GM19099 (cell line): Measurements from ENCODE around the gene CMIP.

ENCODE experiments used
- POLR2A ChIP-seq: IDR thresholded peaks from 3 replicates; pipeline ENCODE4 v1.6.1; 2011; ENCODE audit warnings: low read depth; ENCODE audit not compliant: insufficient read length; ENCODE audit errors: extremely low read depth

The CMIP gene

DNA sequence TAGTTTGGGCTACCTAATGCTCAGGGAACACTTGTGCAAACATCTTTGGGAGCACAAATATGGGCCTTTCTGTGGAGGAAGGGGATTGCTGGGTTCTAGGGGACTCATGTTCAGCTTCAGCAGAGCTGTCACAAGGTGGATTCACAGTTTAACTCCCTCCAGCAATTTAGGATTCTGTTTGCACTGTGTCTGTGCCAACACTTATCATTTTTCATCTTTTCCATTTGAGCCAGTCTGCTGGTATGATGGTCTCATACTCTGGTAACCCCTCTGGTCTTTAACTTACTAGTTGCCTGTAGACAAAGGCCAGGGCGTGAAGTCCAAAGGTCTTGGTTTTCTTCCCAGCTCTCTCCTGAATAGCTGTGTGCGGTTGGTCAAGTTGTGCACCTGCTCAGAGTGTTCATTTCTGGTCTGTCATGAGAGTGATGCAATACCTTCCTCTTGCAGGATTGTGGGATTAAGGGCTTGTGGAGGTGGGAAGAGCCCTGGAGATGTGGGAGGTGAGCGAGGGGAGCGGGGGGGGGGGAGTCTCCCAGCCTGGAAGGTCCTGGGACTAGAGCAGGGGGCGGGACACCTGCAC, 152.6 kb downstream of the CMIP start:
- TF ChIP-seq POLR2A = no peak

DNA sequence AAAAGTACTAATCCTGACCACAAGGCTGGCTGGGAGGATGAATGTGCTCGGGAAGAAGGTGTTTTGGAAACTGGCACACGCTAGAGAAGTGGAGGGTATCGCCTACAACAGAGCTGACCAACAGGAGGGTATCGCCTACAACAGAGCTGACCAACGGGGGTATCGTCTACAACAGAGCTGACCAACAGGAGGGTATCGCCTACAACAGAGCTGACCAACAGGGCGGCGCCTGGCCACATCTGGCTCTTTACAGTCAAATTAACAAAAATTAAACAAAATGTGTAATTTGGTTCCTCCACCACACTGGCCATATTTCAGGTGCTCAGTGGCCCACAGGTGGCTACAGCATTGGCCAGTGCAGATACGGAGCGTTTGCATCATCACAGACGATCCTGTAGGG, 153.5 kb downstream of the CMIP start:
- TF ChIP-seq POLR2A = no peak

DNA sequence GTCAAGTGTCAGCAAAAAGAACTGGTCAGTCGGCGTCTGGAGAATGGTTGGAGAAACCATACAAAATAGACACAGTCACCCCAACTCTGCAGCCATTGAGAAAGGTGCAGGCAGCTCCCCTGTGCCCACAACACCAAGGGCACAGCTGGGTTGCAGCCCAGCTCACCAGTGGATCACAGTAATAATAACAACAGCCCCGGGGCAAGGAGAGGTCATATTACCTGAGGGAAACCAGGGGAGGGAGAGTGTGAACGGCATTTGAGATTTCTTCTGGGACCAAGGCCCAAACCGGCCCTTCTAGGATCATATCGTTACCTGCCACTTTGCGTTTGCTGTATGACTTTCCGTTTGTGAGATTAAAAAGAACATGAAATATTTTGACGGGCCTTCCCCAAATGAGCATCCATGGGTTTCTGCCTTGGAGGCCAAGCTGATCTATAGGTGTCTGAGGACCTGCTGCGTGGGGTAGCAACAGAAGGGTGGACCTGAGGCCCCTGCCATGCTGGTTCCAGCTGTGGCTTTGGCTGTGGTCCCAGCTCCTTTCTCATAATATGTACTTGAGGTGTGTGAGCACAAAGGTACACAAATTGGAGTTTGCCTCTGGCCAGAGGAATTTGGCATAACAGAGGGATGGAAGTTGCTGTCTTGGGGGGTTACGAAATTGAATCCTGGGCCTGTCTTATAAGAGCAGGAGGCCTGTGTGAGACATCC, 154.6 kb downstream of the CMIP start:
- no peak for TF ChIP-seq POLR2A

DNA sequence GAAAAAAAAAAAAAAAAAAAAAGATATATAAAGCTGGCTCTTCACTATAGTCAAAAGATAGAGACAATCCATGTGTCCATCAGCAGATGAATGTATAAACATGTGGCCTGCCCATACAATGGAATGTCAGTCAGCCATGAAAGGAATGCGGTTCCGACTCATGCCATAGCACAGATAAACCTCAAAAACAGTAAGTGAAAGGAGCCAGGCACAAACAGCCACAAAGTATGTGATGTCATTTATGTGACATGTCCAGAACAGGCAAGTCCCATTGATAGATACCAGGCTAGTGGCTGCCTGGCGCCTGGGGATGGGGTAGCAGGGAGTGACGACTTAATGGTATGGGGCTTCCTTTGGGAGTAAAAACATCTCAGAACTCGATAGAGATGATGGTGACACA, 155.7 kb downstream of the CMIP start:
- no peak for TF ChIP-seq POLR2A

DNA sequence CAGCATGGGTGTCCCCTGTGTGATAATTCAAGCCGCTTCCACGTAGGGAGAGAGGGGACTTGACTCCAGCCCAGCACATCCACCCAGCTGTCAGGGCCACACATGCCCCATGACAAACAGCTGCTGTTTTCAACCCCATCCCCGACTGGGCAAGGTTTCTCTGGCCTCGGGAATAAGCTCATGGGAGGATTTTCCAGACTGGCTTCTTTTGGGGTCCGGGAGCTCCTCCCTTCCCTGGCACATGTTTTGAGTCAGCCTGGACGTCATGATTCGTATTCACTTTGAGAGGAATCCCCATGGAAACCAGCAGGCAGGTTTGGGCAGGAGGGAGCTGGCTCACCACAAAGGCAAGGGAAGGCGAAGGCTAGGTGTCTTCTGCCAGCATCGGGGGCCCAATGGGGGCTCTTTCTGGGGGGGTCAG, 156.4 kb downstream of the CMIP start:
- no peak for TF ChIP-seq POLR2A

DNA sequence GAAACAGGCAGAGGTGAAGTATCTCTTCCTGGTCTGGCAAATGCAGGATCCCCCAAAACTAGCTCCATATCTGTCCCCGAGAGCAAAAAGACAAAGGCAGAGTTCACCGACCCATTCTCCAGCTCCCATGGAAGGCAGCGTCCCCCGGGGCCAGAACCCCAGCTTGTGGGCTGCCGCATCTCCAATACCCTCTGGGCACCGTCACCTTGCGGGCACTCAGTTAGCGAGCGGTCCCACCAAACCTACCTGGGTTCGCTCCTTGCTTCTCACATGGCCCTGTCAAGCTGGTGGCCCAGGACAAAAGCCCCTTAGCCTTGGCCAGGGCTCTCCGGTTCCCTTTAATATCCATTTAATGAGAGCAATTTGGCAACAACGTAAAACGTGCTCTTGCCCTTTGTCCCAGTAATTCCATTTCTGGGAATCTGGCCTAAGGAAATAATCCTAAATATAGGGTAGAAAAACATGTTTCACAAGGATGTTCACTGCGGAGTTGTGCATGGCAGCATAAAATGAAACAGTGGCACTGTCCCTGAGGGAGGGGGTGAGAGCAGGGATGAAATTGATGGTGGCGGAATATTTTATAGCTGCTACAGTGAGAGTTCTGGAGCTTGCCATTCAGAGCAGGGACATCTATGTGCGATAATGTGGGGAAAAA, 157.1 kb downstream of the CMIP start:
- no peak for TF ChIP-seq POLR2A

DNA sequence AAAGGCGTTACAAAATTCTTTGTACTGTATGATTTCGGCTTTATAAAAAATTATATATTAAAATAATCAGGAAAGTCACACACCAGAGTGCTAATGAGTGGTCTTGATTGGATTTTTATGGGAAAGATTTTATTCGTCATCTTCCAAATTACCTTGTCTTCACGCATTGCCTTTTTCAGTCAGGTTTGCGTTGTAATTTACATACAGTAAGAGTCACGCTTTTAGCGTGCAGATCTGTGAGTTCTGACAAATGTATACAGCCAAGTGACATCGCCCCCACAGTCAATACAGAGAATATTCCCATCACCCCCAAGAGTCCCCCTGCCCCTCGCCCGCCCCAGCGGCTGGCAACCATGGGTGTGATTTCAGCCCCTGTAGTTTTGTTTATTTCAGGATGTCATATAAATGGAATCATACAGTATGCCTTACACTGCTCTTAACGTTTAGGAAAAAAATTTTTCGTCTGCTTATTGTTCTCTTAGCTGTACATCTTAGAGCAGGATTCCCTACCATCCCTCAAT, 157.7 kb downstream of the CMIP start:
- no peak for TF ChIP-seq POLR2A

DNA sequence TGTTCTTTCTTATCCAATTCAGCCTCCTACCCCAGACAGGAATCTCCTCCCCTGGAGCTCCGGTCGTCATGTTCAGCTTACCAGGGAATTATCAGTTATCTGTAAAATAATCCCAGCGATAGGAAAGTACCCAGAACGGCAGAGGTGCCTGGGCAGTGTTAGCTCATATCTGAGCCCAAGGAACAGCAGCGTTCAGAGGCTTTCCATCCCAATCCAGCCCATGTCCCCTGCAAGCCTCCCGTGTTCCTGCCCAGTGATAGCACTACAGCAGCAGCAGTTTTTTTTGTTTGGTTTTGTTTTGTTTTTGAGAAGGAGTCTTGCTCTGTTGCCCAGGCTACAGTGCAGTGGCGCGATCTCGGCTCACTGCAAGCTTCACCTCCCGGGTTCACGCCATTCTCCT, 158.2 kb downstream of the CMIP start:
- no peak for TF ChIP-seq POLR2A

DNA sequence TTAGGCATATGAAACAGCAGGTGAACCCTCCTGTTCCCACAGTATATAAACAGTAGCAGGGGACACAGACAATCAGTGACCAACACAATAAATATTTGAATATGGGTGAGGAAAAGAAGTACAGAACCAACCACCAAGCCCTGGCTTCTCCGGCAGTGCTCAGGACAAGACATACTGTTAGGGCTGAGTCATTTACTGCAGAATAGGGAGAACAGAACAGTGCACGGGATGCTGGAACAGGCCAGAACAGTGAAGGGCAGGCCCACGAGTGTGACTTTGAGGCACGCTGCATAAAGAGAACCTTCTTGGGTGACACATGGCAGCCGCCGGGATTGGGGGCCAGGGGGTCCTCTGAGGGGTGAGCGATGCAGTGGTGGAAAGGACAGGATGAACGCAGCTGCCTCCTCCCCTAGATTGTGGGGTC, 160.4 kb downstream of the CMIP start:
- no peak for TF ChIP-seq POLR2A

DNA sequence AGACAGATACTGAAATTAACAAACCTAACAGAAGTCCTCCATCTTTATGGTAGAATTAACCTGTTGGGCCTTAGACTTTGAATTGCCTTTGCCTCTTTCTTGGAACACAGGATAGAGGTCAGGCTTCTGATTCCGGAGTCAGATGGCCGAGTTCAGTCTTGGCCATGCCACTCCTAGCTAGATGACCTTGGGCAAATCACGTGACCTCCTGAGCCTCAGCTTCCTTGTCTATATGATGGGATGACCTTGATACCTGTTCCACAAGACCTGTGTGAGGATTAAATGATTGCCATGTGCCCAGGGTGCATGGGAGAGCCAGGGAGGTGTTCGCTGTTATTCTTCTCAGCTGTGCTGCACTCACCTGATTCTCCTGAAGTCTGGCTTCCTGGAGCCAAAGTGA, 161.4 kb downstream of the CMIP start:
- no peak for TF ChIP-seq POLR2A

DNA sequence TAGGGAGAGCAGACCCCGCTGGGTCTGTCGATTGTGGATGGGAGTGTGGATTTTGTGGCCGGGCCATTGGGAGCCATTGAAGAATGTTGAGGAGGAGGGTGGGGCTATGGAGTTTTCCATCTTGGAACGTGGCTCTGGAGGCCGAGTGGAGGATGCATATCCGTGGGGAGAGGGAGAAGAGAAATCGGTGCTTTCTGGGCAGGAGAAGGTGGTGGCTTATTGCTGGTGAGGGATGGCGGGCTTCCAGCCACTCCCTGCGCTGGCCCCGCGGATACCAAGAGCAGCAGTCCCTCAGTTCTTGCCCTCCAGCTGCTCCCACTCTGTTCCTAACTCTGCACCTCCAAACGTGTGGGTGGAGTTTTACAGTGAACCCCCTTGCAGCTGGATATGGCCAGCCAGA, 162.4 kb downstream of the CMIP start:
- no peak for TF ChIP-seq POLR2A

DNA sequence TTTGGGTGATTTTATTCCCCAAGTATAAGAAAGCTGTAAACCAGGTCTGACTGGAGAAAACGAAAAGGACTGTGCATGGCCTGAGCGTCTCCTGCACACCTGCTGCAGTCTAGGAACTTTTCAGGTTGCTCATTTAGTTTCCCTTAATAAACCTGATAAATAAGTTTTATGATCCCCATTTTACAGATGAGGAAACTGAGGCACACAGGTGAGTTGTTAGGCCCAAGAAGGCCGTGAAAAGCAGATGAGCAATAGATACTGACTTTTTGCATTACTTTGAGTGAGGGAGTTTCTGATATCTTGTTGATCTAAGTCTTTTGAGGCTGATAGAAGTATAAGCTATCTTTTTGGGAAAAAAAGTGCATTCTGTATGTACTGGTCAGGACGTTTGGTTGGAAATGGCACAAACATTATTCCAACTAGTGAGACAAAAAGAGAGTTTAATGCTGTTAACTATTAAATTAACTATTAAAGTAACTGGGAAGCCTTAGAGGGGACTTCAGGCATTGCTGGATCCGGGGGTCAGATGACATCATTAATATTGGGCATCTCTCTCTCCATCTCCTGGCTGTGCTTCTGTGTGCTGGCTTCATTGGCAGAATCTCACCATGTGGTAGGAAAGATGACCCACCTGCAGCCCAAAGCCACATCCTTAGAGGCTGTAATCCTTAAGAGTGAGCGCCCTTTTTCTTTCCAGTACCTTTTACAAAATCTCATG, 163.4 kb downstream of the CMIP start:
- TF ChIP-seq POLR2A = no peak

DNA sequence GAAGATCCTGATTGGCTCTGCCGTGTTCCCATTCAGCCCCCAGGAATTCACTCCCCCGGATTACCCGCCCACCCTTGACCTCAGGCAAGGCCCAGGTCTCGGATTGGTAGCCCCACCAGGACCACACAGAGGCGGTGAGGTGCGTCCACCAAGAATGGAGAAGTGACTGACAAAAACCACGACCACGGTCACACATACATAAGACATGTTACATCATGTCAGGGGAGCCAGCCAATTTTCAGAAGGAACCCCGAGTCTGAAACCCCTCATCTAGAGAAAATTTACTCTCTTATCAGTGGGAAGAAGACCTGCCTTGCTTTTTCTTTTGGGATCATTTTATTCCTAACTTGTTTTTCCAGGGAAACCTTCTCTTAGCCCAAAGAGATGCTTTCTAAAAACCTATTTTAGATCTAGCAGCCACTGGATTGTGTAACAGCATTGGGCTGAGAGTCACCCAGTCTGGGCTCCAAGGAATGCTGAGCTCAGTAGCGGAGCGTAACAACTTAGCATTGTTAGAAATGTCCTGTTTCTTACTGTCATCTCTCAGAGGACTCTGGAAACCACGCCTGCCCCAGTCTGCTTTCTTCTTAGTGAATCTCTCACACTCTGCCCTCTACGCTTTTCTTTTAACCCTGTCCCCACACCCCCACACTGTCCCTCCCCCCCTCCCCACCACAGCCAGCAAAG, 164.1 kb downstream of the CMIP start:
- TF ChIP-seq POLR2A = no peak

DNA sequence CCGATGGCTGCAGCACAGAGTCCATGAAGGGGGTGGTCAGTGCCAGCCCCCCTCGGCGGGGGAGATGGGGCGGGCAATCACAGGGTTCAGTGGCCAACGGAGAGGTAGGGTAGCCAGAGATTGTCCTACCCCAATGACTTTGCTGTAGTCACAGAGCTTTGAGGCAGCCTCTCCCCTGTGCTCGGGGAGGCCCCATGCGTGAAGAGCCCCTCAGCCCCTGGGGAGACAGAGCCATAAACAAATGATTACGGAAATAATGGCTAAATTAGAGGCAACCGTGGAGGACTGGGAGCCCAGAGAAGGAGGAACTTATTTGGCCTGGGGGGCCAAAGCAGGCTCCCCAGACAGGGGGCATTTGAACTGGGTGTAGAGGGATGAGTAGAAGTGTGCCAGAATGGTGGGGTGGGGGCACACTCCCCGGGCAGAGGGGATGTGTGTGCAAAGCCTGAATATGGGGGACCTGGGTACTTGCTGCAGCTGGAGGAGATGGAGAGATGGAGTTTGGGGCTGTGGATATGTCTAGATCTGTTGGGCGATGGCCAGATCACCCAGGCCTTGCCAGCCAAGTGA, 164.8 kb downstream of the CMIP start:
- TF ChIP-seq POLR2A = no peak
